ENCODE measurements around the gene FIGNL1.

DNA sequence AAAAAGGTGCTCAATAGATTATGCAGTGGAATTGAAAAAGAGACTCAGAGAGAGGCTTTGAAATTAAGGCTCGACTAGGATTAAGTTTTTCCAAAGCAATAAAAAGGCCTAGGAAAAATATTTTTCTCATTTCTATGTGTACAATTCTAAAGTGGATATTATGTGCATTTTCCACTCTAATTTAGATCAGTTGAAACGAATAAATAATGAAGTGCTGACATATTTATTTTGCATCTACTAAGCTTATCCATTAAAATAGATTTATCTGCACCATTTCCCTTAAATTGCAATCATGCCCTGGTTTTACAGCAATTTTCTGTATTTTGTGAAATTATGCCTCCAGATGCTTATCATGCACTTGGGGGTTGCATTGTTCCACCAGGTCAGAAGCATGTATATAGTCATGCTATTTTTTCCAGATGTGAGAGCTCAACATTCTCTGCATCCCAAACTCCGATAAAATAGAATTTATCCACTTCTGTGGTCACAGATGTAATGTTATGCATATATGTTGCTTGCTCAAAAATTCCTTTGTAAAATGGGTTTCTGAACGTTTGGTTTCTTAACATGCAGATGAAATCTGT, 18.3 kb downstream of the FIGNL1 start:
- TF ChIP-seq POLR2AphosphoS5 (IDR thresholded peaks at IDR 0.05; ENCODE audit: low read depth, low read length) (no peak), TAF1 (IDR thresholded peaks at IDR 0.05; ENCODE audit: borderline replicate concordance, insufficient read depth, low read length) (no peak), SIN3A (IDR thresholded peaks at IDR 0.05; ENCODE audit: borderline replicate concordance, insufficient read depth, low read length) (no peak)
- TF ChIP-seq, protein P1, sequence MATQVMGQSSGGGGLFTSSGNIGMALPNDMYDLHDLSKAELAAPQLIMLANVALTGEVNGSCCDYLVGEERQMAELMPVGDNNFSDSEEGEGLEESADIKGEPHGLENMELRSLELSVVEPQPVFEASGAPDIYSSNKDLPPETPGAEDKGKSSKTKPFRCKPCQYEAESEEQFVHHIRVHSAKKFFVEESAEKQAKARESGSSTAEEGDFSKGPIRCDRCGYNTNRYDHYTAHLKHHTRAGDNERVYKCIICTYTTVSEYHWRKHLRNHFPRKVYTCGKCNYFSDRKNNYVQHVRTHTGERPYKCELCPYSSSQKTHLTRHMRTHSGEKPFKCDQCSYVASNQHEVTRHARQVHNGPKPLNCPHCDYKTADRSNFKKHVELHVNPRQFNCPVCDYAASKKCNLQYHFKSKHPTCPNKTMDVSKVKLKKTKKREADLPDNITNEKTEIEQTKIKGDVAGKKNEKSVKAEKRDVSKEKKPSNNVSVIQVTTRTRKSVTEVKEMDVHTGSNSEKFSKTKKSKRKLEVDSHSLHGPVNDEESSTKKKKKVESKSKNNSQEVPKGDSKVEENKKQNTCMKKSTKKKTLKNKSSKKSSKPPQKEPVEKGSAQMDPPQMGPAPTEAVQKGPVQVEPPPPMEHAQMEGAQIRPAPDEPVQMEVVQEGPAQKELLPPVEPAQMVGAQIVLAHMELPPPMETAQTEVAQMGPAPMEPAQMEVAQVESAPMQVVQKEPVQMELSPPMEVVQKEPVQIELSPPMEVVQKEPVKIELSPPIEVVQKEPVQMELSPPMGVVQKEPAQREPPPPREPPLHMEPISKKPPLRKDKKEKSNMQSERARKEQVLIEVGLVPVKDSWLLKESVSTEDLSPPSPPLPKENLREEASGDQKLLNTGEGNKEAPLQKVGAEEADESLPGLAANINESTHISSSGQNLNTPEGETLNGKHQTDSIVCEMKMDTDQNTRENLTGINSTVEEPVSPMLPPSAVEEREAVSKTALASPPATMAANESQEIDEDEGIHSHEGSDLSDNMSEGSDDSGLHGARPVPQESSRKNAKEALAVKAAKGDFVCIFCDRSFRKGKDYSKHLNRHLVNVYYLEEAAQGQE (IDR thresholded peaks at IDR 0.05; ENCODE audit: insufficient read depth in 1 of 2, low read depth in 2 of 2, low read length in 2 of 2): no peak
